GM21390 (cell line): Measurements from ENCODE around the gene C2CD4D.
A peak's percentile ranks its signal among the peaks of the same experiment; 100 is the strongest.

ENCODE experiments used
- ATAC-seq: cut with Tn5 transposase; IDR thresholded peaks from one replicate; pipeline ENCODE4 v1.9.1; 2021; ENCODE audit not compliant: unreplicated experiment

Gene C2CD4D

DNA sequence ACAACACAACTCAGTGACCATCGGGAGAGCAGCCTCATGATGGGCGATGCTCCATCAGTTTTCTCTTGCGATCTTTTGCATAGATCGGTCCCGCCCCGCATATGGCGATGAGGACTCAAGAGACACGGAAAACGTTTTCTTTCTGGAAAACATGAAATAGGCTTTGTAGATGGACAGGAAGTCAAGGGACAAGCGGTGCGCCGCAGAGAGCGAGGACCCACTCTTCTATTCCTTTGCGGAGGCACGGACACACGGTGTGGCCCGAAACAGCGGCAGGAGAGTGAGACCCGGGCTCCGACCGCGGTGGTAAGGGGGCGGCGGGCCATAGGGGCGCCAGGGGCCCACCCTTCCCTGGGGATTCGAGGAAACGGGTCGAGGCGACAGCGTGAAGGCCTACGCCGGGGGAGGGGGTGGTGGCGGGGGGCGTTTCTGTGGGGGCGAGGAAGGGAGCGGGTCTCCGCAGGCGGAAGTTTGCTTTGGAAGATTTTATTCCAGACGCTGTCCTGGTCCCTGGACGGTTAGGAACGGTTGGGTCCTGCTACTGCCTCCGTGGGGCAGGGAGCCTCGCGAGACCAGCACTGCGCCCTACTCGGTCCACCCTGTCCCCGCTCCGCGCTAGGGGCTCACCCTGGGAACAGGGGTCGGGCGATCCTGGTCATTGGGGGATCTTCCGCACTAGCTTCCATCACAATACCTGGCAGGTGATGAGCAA, 48.5 kb downstream of the C2CD4D start:
- peak; percentile 2 for ATAC-seq

GRCh38 chr1:151790071-151790939, 49.3 kb downstream of the C2CD4D start, which contains the start of gene TDRKH:
TDRKH (minus strand) TSS chr1:151790500; CDS start chr1:151783022, 7,478 bp downstream.
- ATAC-seq: peak; percentile 94
